SU-DHL-6 (cell line): ENCODE measurements around the gene TMCC3.

Experiments used
- H2AFZ ChIP-seq: fragments of 200-600 bp; sonication (generic); 2 replicates; pipeline ENCODE4 v1.6.1; 2014; ENCODE audit warnings: low read depth, mild to moderate bottlenecking, moderate library complexity, mixed read lengths, antibody characterized with exemption, low read length; ENCODE audit not compliant: severe bottlenecking
- H3F3A ChIP-seq: fragments of 200-600 bp; shearing (Covaris generic); 2 replicates; pipeline ENCODE4 v1.6.0; 2016; ENCODE audit warnings: antibody characterized with exemption, mild to moderate bottlenecking; ENCODE audit not compliant: insufficient read depth
- H3K27ac ChIP-seq: fragments of 200-600 bp; sonication (generic); 2 replicates; pipeline ENCODE4 v1.5.1; 2016; ENCODE audit warnings: low read depth, mild to moderate bottlenecking, low read length, moderate library complexity, mixed read lengths
- H3K27me3 ChIP-seq: fragments of 200-600 bp; sonication (generic), shearing (Covaris generic); 2 replicates; pipeline ENCODE4 v1.6.0; 2014; ENCODE audit warnings: mild to moderate bottlenecking, low read length
- H3K36me3 ChIP-seq: fragments of 200-600 bp; sonication (generic); 2 replicates; pipeline ENCODE4 v1.6.1; 2014; ENCODE audit warnings: mild to moderate bottlenecking, low read length, mixed read lengths
- H3K4me2 ChIP-seq: fragments of 300-600, 200-600 bp; shearing (Covaris generic), sonication (generic); 2 replicates; pipeline ENCODE4 v1.6.0; 2014; ENCODE audit warnings: low read length, low read depth, mild to moderate bottlenecking; ENCODE audit not compliant: poor library complexity, severe bottlenecking
- H3K4me3 ChIP-seq: fragments of 200-600 bp; sonication (generic); 2 replicates; pipeline ENCODE4 v1.5.1; 2014; ENCODE audit warnings: antibody characterized with exemption, low read length, mild to moderate bottlenecking, mixed read lengths; ENCODE audit not compliant: insufficient read depth, poor library complexity, severe bottlenecking
- H3K79me2 ChIP-seq: fragments of 200-600 bp; sonication (generic); 2 replicates; pipeline ENCODE4 v1.6.1; 2014; ENCODE audit warnings: mild to moderate bottlenecking, low read length, moderate library complexity; ENCODE audit not compliant: insufficient read depth
- H3K9ac ChIP-seq: fragments of 200-600 bp; sonication (generic); 2 replicates; pipeline ENCODE4 v1.7.0; 2014; ENCODE audit warnings: mild to moderate bottlenecking, low read length
- H3K9me2 ChIP-seq: fragments of 200-600 bp; sonication (generic); replicated peaks from 2 replicates; pipeline ENCODE4 v1.6.1; 2014; ENCODE audit warnings: low read length; ENCODE audit not compliant: insufficient read depth
- H3K9me3 ChIP-seq: fragments of 200-600 bp; sonication (generic); 2 replicates; pipeline ENCODE4 v1.6.1; 2014; ENCODE audit warnings: low read length, mixed read lengths; ENCODE audit not compliant: insufficient read depth
- H4K20me1 ChIP-seq: fragments of 200-600 bp; sonication (generic); 2 replicates; pipeline ENCODE4 v1.6.1; 2014; ENCODE audit warnings: low read depth, mild to moderate bottlenecking, antibody characterized with exemption, low read length, moderate library complexity, mixed read lengths
- EZH2phosphoT487 ChIP-seq: fragments of 200-600 bp; sonication (generic), shearing (Covaris generic); conservative IDR thresholded peaks from 2 replicates; pipeline ENCODE4 v1.6.1; 2018; ENCODE audit warnings: mild to moderate bottlenecking, antibody characterized with exemption, low read length, moderate library complexity, mixed read lengths
- TF ChIP-seq, protein P1 (sequence below): fragments of 200-600 bp; sonication (generic); IDR thresholded peaks from one replicate; pipeline ENCODE4 v1.5.1; 2017; ENCODE audit warnings: antibody characterized with exemption, mild to moderate bottlenecking, low read length, moderate library complexity; ENCODE audit not compliant: insufficient read depth, poor library complexity, severe bottlenecking

Gene TMCC3

DNA sequence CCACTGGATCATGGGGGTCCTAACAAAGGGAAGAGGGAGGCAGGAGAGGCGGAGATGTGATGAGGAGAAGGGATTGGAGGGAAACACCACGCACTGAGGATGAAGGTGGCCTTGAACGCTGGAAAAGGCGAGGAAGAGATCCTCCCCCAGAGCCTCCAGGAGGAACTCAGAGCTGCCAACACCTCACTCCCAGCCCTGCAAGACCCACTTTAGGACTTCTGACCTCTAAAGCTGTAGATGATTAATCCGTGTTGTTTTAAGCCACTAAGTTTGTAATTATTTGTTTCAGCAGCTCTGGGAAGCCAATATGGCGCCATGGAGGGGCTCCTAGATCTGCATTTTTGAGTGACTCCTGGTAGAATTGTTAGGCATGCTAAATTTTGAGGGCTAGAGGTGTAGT is 116.1 kb downstream of the TMCC3 start:
- H2AFZ ChIP-seq: no peak overlapping the region
- no peaks in the 10 kb centered on the region for H3K79me2 ChIP-seq
- H3F3A ChIP-seq: no peaks in the 10 kb centered on the region
- no peaks in the 10 kb centered on the region for H3K9me3 ChIP-seq
- no peak overlapping the region for H3K27ac ChIP-seq
- H3K4me3 ChIP-seq: no peak overlapping the region
- no peak overlapping the region for H3K9ac ChIP-seq
- H4K20me1 ChIP-seq: no peaks in the 10 kb centered on the region
- no peak overlapping the region for H3K4me2 ChIP-seq
- H3K27me3 ChIP-seq: no peaks in the 10 kb centered on the region
- H3K36me3 ChIP-seq: no peaks in the 10 kb centered on the region
- H3K9me2 ChIP-seq: no peaks in the 10 kb centered on the region
- no peak for TF ChIP-seq EZH2phosphoT487
- TF ChIP-seq, protein P1, sequence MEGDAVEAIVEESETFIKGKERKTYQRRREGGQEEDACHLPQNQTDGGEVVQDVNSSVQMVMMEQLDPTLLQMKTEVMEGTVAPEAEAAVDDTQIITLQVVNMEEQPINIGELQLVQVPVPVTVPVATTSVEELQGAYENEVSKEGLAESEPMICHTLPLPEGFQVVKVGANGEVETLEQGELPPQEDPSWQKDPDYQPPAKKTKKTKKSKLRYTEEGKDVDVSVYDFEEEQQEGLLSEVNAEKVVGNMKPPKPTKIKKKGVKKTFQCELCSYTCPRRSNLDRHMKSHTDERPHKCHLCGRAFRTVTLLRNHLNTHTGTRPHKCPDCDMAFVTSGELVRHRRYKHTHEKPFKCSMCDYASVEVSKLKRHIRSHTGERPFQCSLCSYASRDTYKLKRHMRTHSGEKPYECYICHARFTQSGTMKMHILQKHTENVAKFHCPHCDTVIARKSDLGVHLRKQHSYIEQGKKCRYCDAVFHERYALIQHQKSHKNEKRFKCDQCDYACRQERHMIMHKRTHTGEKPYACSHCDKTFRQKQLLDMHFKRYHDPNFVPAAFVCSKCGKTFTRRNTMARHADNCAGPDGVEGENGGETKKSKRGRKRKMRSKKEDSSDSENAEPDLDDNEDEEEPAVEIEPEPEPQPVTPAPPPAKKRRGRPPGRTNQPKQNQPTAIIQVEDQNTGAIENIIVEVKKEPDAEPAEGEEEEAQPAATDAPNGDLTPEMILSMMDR: no peak

DNA sequence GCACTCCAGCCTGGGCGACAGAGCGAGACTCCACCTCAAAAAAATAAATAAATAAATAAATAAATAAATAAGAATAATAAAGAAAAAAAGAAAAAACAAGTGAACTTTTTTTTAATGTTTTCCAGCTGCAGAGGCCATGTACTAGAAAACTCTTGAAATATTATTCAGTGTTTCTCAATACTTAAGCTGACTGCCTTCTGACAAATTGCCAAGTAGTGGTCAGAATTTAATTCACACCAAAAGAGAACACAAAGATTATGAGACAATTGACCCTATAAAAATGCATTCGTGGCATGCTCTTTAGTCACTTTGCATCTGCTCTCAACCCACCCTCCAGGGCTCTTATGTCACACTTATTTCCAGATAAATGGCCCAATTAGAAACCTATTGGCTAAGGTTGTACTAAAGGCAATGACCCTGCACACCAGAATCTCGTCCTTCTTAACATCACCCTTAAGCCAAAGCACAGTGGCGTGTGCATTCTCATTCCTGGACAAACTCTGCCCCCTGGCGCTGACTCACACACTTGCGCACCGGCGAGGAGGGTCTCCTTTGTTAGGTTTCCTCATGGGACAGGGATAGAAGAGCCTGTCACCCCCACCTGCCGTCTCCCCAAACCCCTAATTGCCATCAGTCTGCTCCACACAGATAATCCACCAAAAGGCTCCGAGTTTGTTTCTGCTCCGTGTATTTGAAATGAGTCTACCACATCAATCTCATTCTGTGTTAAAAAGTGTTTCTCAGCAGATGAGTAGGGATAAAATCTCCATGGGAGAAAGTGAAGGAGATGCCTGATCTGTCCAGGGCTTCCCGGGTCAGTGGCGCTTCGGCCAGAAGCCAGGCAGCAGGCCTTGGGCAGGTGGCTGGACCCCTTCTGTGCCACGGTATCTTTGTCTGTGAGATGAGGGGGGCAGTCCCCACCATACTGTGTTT is 117.6 kb downstream of the TMCC3 start:
- H3K27me3 ChIP-seq: no peaks in the 10 kb centered on the region
- H3K9me2 ChIP-seq: no peaks in the 10 kb centered on the region
- H3K9me3 ChIP-seq: no peaks in the 10 kb centered on the region
- no peak overlapping the region for H2AFZ ChIP-seq
- no peak overlapping the region for H3K9ac ChIP-seq
- TF ChIP-seq EZH2phosphoT487: no peak
- TF ChIP-seq, protein P1: peak; percentile 90
- H3K79me2 ChIP-seq: no peaks in the 10 kb centered on the region
- H4K20me1 ChIP-seq: no peaks in the 10 kb centered on the region
- no peaks in the 10 kb centered on the region for H3F3A ChIP-seq
- H3K36me3 ChIP-seq: no peaks in the 10 kb centered on the region
- no peak overlapping the region for H3K27ac ChIP-seq
- no peak overlapping the region for H3K4me2 ChIP-seq
- no peak overlapping the region for H3K4me3 ChIP-seq

DNA sequence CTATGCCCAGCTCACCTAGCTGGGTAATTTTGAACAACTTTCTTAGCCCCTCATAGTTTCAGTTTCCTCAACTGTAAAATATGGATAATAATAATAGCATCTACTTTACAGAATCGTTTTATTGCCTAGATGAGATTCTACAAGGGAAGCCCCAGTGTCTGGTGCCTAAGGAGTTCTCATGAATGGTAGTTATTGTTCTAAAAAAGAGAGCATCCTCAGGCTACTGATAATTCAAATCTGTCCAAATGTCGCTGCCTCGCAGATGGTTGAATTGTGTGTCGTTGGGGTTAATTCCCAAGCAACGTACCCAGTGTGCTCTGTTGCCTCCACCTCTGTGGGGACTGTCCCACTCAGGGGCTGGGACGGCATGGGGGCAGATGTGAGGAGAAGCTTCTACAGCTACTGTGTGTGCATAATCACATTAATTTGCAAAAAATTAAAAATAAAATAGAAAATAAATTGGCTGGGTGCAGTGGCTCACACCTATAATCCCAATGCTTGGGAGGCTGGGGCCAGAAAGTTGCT is 119.1 kb downstream of the TMCC3 start:
- Histone ChIP-seq H3K9ac (no peak overlapping the region), H4K20me1 (no peaks in the 10 kb centered on the region), H3K4me2 (no peak overlapping the region), H3K9me2 (no peaks in the 10 kb centered on the region), H3K36me3 (no peaks in the 10 kb centered on the region), H3K79me2 (no peaks in the 10 kb centered on the region), H3K27me3 (no peaks in the 10 kb centered on the region), H3K9me3 (no peaks in the 10 kb centered on the region), H3F3A (no peaks in the 10 kb centered on the region), H3K27ac (no peak overlapping the region), H3K4me3 (no peak overlapping the region), H2AFZ (no peak overlapping the region)
- no peak for TF ChIP-seq EZH2phosphoT487
- TF ChIP-seq, protein P1: no peak
